ENCODE measurements around the gene PTPRM.

GRCh38 chr18:7978834-7979233 lies 411.7 kb downstream of the PTPRM start:
- TF ChIP-seq TAF1 (IDR thresholded peaks at IDR 0.05; ENCODE audit: borderline replicate concordance, low read depth, low read length) (no peak), POLR2A (IDR thresholded peaks at IDR 0.05; ENCODE audit: low read depth, low read length) (no peak), POLR2AphosphoS5 (IDR thresholded peaks at IDR 0.05; ENCODE audit: low read depth, low read length) (no peak)

Data from GM12892 (cell line).